ENCODE results near the gene ZBTB20. TPM values are rescaled to one million over a fixed set of nuclear protein-coding genes. Genes with fewer than 3 reads are reported as not detected.

Gene ZBTB20
- polyA plus RNA-seq, 1 of the 3 experiments (the other 2 are of a cell fraction): 0.43 TPM

DNA sequence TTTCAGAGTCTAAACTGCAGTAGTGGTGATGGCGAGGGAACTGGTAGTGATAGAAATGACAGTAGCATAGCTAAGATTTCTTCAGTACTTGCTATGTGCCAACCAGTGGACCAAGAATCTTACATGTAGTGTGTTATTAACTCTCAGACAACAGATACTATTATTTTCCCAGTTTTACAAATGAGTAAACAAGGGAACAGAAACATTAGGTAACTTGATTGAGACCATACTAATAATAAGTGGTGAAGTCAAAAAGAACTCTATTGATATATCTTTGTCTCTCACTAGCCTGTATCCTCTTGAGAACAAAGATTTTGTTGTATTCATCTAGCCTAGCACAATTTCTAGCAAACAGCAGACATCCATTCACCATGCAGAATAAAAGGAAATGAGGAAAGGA, 250.1 kb downstream of the ZBTB20 start:
- no peaks in the 10 kb centered on the region for H3K9me3 ChIP-seq
- H3F3A ChIP-seq (replicated peaks; ENCODE audit: insufficient read depth): peaks cover 4% of the 10 kb centered on the region
- H3K4me2 ChIP-seq: no peak overlapping the region
- H3K4me1 ChIP-seq (ENCODE audit: control insufficient read depth in 1 of 2, insufficient read depth in 2 of 2, low read depth in 1 of 2, low read length in 1 of 2): peaks cover 0 to 11% of the 10 kb centered on the region in 2 experiments; a peak in 2 of 4 replicates
- TF ChIP-seq RAD21 (IDR thresholded peaks at IDR 0.05; ENCODE audit: low read length): no peak
- TF ChIP-seq NFIC (IDR thresholded peaks at IDR 0.05; ENCODE audit: borderline replicate concordance): no peak
- no peak for TF ChIP-seq YY1 (IDR thresholded peaks at IDR 0.05; ENCODE audit: low read depth)
- no peak for TF ChIP-seq SMC3 (IDR thresholded peaks at IDR 0.05; ENCODE audit: low read depth, low read length)
- TF ChIP-seq, protein P1, sequence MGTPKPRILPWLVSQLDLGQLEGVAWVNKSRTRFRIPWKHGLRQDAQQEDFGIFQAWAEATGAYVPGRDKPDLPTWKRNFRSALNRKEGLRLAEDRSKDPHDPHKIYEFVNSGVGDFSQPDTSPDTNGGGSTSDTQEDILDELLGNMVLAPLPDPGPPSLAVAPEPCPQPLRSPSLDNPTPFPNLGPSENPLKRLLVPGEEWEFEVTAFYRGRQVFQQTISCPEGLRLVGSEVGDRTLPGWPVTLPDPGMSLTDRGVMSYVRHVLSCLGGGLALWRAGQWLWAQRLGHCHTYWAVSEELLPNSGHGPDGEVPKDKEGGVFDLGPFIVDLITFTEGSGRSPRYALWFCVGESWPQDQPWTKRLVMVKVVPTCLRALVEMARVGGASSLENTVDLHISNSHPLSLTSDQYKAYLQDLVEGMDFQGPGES (IDR thresholded peaks at IDR 0.05; ENCODE audit: low read depth, low read length): no peak
- TF ChIP-seq EZH2phosphoT487 (IDR thresholded peaks at IDR 0.05; ENCODE audit: borderline replicate concordance, low read depth): no peak
- no peak for TF ChIP-seq TEAD4 (IDR thresholded peaks at IDR 0.05; ENCODE audit: borderline replicate concordance, insufficient read depth)
- no peak for TF ChIP-seq RCOR1 (IDR thresholded peaks at IDR 0.05; ENCODE audit: low read length)
- no peak for TF ChIP-seq ELF1 (IDR thresholded peaks at IDR 0.05)
- TF ChIP-seq, protein P2, sequence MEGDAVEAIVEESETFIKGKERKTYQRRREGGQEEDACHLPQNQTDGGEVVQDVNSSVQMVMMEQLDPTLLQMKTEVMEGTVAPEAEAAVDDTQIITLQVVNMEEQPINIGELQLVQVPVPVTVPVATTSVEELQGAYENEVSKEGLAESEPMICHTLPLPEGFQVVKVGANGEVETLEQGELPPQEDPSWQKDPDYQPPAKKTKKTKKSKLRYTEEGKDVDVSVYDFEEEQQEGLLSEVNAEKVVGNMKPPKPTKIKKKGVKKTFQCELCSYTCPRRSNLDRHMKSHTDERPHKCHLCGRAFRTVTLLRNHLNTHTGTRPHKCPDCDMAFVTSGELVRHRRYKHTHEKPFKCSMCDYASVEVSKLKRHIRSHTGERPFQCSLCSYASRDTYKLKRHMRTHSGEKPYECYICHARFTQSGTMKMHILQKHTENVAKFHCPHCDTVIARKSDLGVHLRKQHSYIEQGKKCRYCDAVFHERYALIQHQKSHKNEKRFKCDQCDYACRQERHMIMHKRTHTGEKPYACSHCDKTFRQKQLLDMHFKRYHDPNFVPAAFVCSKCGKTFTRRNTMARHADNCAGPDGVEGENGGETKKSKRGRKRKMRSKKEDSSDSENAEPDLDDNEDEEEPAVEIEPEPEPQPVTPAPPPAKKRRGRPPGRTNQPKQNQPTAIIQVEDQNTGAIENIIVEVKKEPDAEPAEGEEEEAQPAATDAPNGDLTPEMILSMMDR (IDR thresholded peaks at IDR 0.05): no peak
- no peak for TF ChIP-seq NRF1 (IDR thresholded peaks at IDR 0.05; ENCODE audit: low read depth, low read length)
- no peak for TF ChIP-seq JUND (IDR thresholded peaks at IDR 0.05)
- no peak for TF ChIP-seq RXRA (IDR thresholded peaks at IDR 0.05; ENCODE audit: borderline replicate concordance, low read depth)
- TF ChIP-seq FOXM1 (IDR thresholded peaks at IDR 0.05; ENCODE audit: low read depth): no peak
- TF ChIP-seq TCF12 (IDR thresholded peaks at IDR 0.05): no peak
- TF ChIP-seq POLR2AphosphoS5 (IDR thresholded peaks at IDR 0.05; ENCODE audit: low read depth, low read length): no peak
- TF ChIP-seq FOSL2 (IDR thresholded peaks at IDR 0.05; ENCODE audit: borderline replicate concordance, low read depth): no peak
- no peak for TF ChIP-seq EP300 (IDR thresholded peaks at IDR 0.05; ENCODE audit: borderline replicate concordance in 1 of 2, low read depth in 1 of 2, low read length in 1 of 2)
- no peak for TF ChIP-seq GABPA (IDR thresholded peaks at IDR 0.05; ENCODE audit: low read depth)
- ChIA-PET POLR2A (no interaction called here), CTCF (no interaction called here)
- no peaks in the 10 kb centered on the region for H3K79me2 ChIP-seq (ENCODE audit: insufficient read depth)
- H3K27me3 ChIP-seq (ENCODE audit: insufficient read depth): no peaks in the 10 kb centered on the region
- no peak overlapping the region for H3K4me3 ChIP-seq (ENCODE audit: low read depth in 2 of 2, low read length in 1 of 2)
- WGBS (ENCODE audit: low lambda C conversion rate): 85% methylated on average over 1 of the region's 1 CpG
- H4K20me1 ChIP-seq (ENCODE audit: insufficient read depth): no peaks in the 10 kb centered on the region
- no peaks in the 10 kb centered on the region for H3K36me3 ChIP-seq (replicated peaks in 1 of 2; ENCODE audit: control insufficient read depth in 1 of 2, insufficient read depth in 2 of 2, low read length in 1 of 2)
- no peak overlapping the region for H2AFZ ChIP-seq (ENCODE audit: low read depth)
- H3K9ac ChIP-seq: no peak overlapping the region
- DNase-seq: no peak
- no peak overlapping the region for H3K27ac ChIP-seq (ENCODE audit: low read depth in 2 of 2, low read length in 1 of 2)
- no peaks in the 10 kb centered on the region for H3K9me2 ChIP-seq

All from SK-N-SH (cell line).